ENCODE measurements around the gene SULT2B1.
A peak's percentile ranks its signal among the peaks of the same experiment; 100 is the strongest.
"Not testable (repeated sequence)": the region's sequence is repeated elsewhere in the genome, so short reads cannot be mapped to it uniquely, and the experiment has no call there.

SULT2B1 gene

GRCh38 chr19:48561412-48561811, 9.4 kb downstream of the SULT2B1 start:
- no peak for DNase-seq

DNA sequence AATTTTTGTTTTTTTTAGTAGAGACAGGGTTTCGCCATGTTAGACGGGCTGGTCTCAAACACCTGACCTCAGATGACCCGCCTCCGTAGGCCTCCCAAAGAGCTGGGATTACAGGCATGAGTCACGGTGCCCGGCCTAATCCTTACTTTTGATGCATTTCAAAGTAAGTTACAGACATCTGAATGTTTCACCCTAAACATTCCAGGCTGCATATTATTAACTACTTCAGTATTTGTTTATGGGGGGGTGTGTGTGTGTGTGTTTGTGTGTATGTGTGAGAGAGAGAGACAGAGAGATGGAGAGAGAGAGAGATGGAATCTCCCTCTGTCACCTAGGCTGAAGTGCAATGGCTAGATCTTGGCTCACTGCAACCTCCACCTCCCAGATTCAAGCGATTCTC, 13.1 kb downstream of the SULT2B1 start:
- DNase-seq, result no peak

GRCh38 chr19:48568345-48568886, 16.4 kb downstream of the SULT2B1 start:
- peak; percentile 26 for DNase-seq

DNA sequence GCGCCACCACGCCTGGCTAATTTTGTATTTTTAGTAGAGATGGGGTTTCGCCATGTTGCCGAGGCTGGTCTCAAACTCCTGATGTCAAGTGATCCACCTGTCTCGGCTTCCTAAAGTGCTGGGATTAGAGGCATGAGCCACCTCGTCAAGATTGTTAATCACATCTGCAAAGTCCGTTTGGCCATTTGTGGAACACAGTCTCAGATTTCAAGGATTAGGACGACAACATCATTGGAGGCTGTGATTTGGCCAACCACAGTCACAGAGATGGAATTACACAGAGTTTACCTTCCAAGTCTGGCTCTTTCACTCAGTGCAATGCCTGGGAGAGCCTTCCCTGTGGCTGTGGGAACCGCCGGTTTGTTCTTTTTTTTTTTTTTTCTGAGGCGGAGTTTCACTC, 17.8 kb downstream of the SULT2B1 start:
- no peak for DNase-seq

DNA sequence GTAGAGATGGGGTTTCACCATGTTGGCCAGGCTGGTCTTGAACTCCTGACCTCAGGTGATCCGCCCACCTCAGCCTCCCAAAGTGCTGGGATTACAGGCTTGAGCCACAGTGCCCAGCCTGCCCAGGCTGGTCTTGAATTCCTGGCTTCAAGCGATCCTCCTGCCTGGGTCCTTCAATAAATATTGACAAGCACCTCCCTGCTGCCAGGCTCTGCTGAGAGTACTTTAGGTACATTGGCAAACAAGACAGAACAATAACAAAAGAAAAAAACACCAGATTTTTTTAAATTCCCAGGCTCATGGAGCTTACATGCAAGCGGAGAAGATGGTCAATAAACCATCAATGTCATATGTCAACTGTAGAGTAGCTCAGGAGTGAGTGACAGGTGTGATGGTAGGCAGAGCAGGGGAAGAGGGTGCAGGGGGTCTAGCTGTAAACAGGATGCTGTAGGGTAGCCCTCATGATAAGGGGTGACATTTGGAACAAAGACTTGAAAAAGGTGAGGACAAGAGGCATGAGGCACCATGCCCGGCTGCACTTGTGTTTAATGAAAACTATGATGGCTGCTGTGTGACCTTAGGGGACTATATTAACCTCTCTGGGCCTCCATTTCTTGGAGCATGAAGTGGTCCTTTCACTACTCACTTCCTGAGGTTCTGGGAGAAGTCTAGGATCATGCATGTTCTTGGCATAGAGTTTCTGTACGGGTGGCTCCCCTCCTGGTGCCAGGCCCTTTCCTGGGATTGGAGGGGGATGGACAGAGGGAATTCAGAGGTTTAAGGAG, 19.6 kb downstream of the SULT2B1 start:
- no peak for DNase-seq

DNA sequence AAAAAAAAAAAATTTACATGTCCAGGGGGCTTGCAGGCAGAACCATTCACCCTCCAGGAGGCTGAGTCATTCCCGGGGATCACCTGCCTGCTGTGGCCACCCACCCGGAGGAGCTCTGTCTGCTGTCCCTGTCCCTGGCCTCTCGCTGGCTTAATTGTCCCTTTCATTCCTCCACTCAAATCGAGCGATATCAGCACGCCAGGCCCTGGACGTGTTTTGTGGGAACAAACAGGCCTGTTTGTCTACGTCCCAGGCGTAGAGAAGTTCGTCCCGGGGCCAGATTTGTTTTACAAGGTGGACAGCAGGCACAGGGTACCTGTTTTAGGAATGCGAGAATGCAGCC, 21.2 kb downstream of the SULT2B1 start:
- no peak for DNase-seq

DNA sequence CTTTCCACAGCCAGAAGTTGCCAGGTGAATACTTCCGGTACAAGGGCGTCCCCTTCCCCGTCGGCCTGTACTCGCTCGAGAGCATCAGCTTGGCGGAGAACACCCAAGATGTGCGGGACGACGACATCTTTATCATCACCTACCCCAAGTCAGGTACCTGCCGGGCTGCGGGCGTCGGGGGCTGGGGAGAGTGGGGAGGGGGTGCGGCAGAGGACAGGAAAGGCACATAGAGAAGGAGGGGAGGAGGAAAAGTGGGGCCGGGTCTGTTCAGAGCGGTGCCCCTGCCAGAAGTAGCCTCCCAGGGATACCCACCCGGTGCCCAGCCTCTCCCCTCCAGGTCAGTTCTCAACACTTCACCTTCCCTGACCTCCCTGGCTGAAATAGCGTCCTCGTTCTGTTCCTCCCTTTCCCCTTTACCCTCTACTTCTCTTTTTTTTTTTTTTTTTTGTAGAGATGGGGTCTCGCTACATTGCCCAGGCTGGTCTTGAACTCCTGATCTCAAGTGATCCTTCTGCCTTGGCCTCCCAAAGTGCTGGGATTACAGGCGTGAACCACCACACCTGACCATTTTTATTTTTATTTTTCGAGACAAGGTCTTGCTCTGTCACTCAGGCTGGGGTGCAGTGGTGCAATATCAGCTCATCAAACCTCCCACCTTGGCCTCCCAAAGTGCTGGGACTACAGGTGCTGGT, 24.1 kb downstream of the SULT2B1 start:
- DNase-seq, result no peak

- not testable (repeated sequence) for DNase-seq
Measured at GRCh38 chr19:48577908-48578307, 25.9 kb downstream of the SULT2B1 start.

DNA sequence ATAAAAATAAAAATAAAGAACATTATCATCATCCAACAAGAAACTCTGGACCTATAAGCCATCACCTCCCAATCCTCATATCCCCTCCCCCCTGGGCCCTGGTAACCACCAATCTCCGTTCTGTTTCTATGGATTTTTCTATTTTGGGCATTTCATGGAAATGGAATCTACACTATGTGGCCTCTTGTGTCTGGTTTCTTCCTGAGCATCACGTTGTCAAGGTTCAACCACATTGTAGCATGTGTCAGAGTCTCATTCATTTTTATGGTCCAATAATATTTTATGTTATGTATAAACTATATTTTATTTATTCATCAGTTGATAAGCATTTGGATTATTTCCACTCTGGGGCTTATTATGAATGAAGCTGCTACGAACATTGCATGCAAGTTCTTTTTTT, 26.9 kb downstream of the SULT2B1 start:
- no peak for DNase-seq

- no peak for DNase-seq
Measured at GRCh38 chr19:48582168-48582567, 30.2 kb downstream of the SULT2B1 start.

DNA sequence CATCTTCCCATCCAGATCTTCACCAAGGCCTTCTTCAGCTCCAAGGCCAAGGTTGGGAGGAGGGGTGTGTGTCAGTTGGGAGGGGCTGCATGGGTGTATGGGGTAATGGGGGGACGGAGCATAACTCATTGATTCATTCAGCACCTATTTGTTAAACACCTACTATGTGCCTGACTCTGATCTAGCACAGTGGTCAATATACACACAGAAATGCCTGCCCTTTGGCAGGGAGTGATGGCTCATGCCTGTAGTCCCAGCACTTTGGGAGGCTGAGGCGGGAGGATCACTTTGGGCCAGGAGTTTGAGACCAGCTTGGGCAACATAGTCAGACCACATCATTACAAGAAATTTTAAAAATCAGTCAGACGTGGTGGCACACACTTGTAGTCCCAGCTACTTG, 35.4 kb downstream of the SULT2B1 start:
- no peak for DNase-seq

DNA sequence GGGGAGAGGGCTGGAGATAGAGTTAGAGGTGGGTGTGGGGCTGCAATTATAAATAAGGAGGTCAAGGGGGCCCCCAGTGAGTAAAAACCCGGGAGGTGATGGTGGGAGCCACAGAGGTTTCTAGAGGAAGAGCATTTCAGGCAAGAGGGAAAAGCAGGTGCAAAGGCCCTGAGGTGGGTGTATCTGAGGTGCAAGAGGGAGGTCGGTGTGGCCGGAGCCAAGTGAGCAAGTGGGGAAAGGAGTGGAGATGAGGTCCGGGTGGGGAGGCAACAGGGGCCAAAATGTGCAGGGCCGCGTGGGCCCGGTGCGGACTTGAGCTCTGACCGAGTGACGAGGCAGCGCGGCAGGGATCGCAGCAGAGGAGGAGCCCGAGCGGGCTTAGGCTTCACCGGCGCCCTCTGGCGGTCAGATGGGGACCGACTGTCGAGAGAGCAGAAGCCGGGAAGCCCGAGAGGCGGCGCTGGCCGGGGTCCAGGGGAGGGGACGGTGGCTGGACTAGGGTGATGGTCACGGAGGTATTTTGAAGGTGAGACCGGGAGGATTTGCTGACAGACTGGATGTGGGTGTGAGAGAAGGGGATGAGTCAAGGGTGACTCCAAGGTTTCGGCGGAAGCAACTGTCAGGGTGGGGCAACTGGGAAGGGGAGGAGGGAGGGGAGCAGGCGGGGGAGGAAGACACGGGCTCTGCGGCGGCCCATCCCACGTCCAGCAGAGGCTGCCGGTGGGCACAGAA, 36.9 kb downstream of the SULT2B1 start:
- DNase-seq, result peak; percentile 75

GRCh38 chr19:48591021-48591420, 39.0 kb downstream of the SULT2B1 start:
- no peak for DNase-seq

DNA sequence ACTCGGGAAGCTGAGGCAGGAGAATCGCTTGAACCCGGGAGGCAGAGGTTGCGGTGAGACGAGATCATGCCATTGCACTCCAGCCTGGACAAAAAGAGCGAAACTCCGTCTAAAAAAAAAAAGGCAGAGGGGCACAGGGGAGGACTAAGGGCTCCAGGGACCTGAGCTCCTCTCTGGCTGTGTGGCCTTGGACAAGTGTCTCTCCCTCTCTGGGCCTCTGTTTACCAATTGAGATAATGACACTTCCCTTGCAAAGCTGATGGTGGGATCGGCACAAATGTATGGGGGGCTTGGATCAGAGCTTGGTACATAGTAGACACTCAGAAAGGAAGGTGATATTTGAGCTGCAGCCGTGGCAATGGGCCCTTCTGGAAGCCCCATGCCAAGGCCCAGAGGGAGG, 43.2 kb downstream of the SULT2B1 start:
- DNase-seq, result no peak

DNA sequence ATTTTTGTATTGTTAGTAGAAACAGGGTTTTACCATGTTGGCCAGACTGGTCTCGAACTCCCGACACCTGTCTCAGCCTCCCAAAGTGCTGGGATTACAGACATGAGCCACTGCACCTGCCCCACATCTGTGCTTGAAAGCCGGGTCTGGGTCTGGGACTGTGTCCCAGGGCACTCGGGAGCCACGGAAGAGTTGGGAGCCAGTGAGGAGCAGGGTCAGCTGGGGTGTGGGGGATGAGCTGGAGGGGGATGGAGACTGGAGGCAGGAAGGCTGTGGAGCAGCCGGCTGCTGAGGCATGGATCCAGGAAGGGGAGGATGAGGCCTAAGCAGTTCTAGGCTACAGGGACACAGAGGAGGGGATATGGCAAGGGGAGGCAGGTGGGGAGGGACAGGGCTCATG, 43.9 kb downstream of the SULT2B1 start:
- DNase-seq, result no peak

DNA sequence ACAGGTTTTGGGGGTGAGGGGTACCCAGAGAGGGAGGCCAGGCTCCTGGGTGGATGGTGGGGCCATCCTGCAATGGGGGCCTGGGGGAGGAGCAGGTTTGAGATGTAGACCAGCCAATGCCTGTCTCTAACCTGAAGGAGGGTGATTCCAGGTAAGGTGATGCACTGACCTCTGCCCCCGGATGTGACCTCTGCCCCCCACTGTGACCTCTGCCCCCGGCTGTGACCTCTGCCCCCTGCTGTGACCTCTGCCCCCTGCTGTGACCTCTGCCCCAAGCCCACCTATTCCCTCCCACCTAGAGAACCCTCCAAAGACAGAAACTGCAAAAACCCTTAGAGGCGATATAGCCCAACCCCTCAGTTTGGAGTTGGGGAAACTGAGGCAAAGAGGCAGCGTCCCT, 44.3 kb downstream of the SULT2B1 start:
- DNase-seq, result no peak

DNA sequence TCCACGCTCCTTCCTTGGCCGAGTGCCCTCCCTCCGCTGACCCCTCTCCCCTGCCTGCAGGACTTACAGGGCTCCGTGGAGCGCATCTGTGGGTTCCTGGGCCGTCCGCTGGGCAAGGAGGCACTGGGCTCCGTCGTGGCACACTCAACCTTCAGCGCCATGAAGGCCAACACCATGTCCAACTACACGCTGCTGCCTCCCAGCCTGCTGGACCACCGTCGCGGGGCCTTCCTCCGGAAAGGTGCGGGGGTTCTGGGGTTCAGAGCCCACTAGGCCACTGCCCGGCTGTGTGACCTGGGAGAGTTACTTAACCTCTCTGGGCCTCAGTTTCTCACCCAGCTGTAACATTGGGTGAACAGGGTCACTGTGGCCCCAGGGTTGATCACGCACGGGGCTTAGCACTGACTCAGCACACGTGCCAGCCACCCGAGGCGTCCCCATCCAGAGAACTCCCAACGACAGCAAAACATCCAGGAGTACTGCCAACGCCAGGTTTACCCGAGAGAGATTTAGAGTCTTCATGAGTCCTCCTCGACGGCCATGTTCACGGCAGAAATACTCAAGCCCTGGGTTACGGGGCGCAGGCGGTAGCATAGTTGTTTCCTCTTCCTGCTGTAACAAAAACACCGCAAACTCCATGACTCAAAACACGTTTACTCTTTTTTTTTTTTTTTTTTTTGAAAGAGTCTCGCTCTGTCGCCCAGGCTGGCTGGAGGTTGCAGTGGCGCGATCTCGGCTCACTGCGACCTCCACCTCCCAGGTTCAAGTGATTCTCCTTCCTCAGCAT, 44.9 kb downstream of the SULT2B1 start:
- no peak for DNase-seq

DNA sequence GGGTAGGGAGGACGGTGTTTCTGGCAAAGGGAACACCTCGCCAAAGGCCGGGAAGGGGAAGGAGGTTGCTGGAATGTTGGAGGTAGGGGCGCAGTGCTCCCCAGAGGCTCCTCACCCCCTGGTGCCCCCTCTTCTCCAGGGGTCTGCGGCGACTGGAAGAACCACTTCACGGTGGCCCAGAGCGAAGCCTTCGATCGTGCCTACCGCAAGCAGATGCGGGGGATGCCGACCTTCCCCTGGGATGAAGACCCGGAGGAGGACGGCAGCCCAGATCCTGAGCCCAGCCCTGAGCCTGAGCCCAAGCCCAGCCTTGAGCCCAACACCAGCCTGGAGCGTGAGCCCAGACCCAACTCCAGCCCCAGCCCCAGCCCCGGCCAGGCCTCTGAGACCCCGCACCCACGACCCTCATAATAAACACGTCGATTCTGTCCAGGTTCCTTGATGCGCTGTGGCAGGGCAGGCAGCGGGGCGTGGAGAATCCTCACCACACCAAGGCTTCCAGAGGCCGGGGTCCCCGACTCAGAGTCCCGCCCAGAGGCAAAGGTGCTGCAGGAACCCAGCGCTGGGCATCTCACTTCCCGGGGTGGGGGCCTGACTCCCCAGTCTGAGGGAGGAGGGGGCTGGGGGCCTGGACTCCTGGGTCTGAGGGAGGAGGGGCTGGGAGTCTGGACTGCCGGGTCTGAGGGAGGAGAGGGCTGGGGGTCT, 47.2 kb downstream of the SULT2B1 start:
- DNase-seq, result no peak

DNA sequence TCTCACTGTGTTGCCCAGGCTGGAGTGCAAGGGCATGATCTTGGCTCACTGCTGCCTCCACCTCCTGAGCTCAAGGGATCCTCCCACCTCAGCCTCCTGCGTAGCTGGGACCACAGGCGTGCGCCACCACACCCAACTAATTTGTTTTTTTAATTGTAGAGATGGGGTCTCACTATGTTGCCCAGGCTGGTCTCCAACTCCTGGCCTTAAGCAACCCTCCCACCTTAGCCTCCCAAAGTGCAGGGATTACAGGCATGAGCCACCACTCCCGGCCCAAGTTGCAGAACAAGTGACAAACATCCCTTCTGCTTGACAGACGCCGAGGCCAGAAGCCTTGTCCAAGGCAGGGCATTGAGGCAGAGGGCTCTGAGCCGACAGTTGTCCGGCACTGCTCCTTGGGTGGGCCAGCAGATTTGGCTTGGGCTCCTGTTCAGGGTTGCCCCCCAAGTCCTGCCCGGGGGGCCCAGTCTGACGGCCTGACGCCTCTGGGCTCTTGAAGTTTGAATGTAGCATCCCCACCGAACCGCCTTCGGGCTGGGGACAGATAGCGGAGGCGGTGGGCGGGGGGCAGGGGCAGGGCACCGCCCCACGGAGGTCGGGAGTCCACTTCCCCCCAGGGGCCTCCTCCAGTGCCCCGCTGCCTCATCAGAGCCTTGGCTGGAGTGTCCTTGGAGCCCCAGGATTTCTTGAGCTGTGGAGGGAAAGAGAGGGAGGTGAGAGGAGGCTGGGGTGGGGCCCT, 48.9 kb downstream of the SULT2B1 start:
- no peak for DNase-seq

DNA sequence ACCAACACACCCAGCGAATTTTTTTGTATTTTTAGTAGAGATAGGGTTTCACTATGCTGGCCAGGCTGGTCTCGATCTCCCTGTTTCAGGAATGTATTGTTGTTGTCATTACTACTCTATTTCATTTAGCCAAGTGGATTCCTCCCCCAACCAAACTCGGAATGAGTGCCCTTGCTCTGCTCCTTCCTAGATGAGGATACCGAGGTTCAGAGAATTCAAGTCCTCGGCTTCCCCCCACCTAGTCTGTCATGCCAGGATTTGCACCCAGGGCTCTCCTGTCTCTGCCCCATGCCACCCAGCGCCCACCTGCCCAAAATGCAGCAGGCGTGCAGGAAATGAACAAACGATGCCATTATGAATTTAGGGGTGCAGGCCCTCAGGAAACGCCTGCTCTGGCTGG, 51.0 kb downstream of the SULT2B1 start:
- DNase-seq, result no peak

DNA sequence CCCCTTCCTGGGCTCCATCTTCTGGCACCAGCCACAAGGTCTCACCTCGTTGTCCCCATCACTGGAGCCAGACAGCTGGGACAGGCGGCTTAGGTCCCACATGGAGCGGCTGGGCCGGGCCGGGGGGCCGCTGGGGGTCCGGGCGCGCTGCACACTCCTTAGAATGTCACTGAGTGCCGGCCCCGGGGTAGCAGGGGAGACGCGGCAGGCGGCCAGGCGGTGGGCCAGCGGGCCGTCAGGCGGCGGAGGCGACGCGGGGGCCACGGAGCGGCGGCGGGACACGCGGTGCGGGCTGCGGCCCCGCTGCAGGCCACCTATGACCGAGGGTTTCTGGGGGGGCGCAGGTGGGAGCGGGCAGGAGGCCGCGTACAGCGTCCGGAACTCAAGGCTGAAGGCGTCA, 51.5 kb downstream of the SULT2B1 start:
- DNase-seq, result no peak

DNA sequence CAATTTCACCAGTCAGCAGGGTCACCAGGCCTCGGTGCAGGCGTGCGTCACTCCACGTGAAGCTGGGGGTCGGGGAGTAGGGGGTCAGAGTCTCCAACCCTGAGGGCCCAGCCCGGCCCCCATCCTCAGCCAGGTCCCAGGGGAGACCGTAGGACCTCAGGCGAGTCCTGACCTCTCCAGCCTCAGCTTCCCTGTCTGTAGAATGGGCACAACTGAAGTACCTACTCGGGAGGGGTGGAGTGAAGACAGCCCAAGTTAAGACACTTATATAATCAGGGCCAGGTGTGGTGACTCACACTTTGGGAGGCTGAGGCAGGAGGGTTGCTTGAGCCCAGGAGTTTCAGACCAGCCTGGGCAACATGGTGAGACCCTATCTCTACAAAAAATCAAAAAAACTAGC, 51.9 kb downstream of the SULT2B1 start:
- no peak for DNase-seq

All from midbrain (tissue), 1 donor.